Fibroblast of skin of back (primary cell): ENCODE data around the gene APOM. TPM values are rescaled to one million over a fixed set of nuclear protein-coding genes. Genes with fewer than 3 reads are reported as not detected.

Experiments used
- DNase-seq: peaks from one replicate; pipeline ENCODE4 v3.0.0-alpha.2; 2013
- polyA plus RNA-seq, 2 experiments: library from polyadenylated mRNA; unstranded; fragments of 120-200 nt; gene quantifications; one replicate each; pipeline ENCODE4 v1.2.1, GENCODE V29; 2013; ENCODE audit not compliant: insufficient read length in 2 of 2

Gene APOM
- 2.4 TPM for polyA plus RNA-seq (2013, experiment 1 of 2; ENCODE audit: insufficient read length)
- polyA plus RNA-seq (2013, experiment 2 of 2; ENCODE audit: insufficient read length), result 2.3 TPM

- DNase-seq, result no peak
Observed at GRCh38 chr6:31655349-31656237, at the start of gene APOM. TSS of gene APOM (plus strand) at chr6:31655894. CDS start at chr6:31655967, 73 bp downstream.

DNA sequence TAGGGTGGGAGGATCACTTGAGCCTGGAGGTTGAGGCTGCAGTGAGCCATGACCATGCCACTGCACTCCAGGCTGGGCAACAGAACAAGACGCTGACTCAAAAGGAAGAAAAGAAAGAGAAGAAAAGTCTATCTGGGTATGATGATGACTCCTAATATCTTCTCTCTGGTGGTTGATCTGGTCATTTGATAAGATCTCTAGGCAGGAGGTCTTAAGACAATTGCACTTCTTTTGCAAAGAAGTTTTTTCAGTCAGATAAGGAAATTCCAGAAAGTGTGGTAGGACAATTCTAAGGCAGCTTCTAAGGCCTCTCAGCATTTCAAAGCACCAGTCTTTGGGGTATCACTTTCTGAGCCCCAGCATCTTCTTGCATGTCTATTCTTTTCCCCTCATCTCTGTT is 48.4 kb upstream of the APOM start:
- no peak for DNase-seq

- DNase-seq, result no peak
Observed at GRCh38 chr6:31609519-31610406, 45.9 kb upstream of the APOM start.

DNA sequence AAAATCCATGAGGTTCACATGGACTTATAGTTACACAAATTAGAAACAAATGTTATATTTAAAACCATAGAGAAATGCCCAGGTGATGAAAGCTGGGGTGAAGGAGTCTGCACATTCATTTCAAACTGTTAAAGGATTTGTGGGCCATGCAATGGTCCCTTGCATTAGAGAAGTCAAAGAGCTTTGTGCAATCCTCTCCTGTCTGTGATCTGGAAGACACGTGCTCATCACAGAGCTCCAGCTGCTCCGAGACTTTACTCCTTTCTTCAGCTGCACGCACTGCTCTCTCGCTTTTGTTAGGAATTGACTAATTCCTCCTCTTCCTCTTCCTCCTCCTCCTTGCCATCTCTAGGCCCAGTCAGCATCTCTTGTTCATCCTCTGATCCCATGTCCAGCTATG is 44.7 kb upstream of the APOM start:
- DNase-seq, result no peak

GRCh38 chr6:31614075-31614619 is 41.5 kb upstream of the APOM start:
- DNase-seq, result no peak

GRCh38 chr6:31614684-31615578 is 40.8 kb upstream of the APOM start, which contains the start of gene AIF1:
TSS of gene AIF1 (plus strand) at chr6:31615234. CDS start at chr6:31615330, 96 bp downstream.
- DNase-seq, result no peak

DNA sequence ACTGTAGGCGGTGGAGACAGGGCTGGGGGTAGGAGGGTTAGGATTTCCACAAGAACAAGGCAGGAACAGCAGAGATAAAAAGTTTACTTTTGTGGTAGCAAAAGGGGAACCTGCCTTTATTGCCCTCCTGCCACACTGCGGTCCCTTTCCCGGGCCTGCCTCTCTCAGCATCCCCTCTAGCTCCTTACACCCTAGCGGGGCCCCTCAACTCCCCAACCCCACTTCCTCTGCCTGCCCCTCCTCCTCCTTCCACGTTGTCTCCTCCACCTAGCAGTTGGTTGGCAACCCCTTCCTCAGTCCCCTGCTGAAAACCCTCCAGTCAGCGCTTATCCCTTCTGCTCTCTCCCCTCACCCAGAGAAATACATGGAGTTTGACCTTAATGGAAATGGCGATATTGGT is 39.9 kb upstream of the APOM start:
- no peak for DNase-seq

DNA sequence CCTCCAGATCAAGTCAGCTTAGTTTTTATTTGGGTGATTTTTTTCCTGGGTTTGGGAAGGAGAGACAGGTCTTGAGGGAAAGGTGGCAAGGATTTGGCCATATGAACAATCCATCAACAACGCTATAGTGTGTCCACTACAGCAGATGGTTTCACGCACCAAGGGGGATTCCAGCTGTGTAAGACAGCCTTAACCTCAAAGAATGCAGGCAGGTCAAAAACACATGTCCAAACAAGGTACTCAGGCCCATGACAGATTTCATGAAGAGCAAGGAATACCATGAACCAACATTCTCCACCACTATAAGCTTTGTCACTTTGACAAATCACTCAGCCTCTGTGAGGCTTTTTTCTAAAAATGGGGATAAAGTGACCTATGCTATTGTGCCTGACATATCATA is 38.7 kb upstream of the APOM start:
- DNase-seq, result no peak

DNA sequence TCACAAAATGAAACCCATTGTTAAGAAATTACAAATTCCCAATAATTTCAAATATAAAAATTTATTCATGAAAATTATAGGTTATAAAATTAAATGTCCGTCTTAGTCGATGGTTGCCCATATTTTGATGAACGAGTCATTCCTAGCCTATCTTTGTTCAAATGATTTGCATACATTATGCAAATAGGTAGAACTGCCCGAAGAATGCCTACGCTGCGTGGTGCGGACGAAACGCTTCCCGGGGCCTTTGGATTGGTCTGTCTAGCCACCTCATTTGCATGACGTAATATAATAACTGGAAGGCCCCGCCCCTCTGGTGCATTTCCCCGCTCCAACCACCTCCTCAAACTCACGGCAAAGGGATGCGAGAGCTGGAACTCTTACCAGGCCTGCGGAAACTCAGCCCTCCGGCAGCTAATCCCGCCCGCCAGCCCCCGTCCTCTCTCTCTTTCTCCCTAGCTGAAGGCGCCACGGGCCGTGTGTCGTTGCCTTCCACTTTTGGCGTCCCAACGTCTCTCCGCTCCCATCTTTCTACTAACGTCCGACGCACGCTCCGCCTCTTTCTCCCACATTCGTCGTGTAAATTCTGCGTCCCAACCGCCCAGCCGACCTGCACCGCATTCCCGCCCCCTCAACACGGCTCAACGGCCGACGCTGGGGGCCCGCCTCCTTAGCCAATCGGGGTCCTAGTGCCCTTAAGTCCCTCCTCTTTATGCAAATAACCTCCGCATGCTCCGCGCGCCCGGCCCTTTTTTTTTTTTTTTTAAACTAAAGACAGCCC is 35.7 kb upstream of the APOM start:
- peak; percentile 99 for DNase-seq

GRCh38 chr6:31620586-31621319 is 34.9 kb upstream of the APOM start, which contains the start of gene PRRC2A:
TSS of gene PRRC2A (plus strand) at chr6:31620715. CDS start at chr6:31622790, 2,075 bp downstream.
- no peak for DNase-seq

GRCh38 chr6:31621320-31621939 is 34.3 kb upstream of the APOM start:
- DNase-seq, result no peak

GRCh38 chr6:31621991-31622390 is 33.7 kb upstream of the APOM start:
- DNase-seq, result peak; percentile 18

GRCh38 chr6:31622684-31623091 is 33.0 kb upstream of the APOM start:
- DNase-seq, result no peak

- no peak for DNase-seq
Observed at GRCh38 chr6:31624070-31624469, 31.6 kb upstream of the APOM start.

GRCh38 chr6:31626952-31627351 is 28.7 kb upstream of the APOM start:
- DNase-seq, result no peak

- DNase-seq, result no peak
Observed at GRCh38 chr6:31627690-31628287, 27.9 kb upstream of the APOM start.

- DNase-seq, result no peak
Observed at GRCh38 chr6:31629014-31629413, 26.7 kb upstream of the APOM start.

DNA sequence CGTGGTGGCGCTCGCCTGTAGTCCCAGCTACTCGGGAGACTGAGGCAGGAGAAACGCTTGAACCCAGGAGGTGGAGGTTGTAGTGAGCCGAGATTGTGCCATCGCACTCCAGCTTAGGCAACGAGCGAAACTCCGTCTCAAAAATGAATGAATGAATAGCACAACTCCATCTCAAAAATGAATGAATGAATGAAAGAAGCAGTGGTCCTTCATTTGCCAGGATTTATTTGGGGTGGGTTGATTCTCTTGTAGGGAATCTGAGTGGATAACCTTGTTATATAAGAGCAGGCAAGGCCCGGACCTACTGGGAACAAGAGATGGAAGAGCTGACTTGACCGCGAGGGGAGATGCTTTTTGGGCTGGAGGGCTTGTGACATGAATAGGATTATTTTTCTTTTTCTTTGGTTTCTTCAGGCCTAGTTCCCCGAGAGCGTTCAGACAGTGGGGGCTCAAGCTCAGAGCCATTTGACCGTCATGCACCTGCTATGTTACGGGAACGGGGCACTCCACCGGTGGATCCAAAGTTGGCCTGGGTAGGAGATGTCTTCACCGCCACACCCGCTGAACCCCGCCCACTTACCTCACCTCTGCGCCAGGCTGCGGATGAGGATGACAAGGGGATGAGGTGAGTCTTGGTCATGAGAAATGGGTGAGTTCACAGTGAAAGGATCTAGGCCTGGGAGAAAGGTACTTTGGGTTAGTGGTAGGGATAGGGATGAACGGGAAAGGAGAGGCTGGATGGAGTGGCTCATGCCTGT is 25.3 kb upstream of the APOM start:
- DNase-seq, result no peak
